Tibial artery (tissue), 4 donors: Measurements from ENCODE around the gene TIMM29.

ENCODE experiments used
- DNase-seq, 2 donors: peaks; one replicate each; pipeline ENCODE4 v3.0.0-alpha.2; 2019
- H3K27ac ChIP-seq, 2 donors: fragments of 200-600 bp; sonication (generic) in 1 of 2; 1 replicate in 1 of 2; 2 replicates in 1 of 2; pipeline ENCODE4 v1.5.1; 2018 to 2019; ENCODE audit warnings: mild to moderate bottlenecking in 1 of 2
- H3K27me3 ChIP-seq, 2 donors: fragments of 200-600 bp; sonication (generic) in 1 of 2; one replicate each; pipeline versions ENCODE4 v1.5.1 to v1.6.0; 2016 to 2019
- H3K36me3 ChIP-seq, 3 donors: fragments of 200-600 bp; sonication (generic) in 2 of 3; one replicate each; pipeline ENCODE4 v1.5.1; 2016 to 2019; ENCODE audit warnings: mild to moderate bottlenecking in 2 of 3
- H3K4me1 ChIP-seq, 4 donors: fragments of 200-600 bp; sonication (generic) in 2 of 4; 1 replicate in 3 of 4; 2 replicates in 1 of 4; pipeline ENCODE4 v1.5.1; 2016 to 2019
- H3K4me3 ChIP-seq, 2 donors: fragments of 200-600 bp; sonication (generic) in 1 of 2; 1 replicate in 1 of 2; 2 replicates in 1 of 2; pipeline ENCODE4 v1.5.1; 2018 to 2019; ENCODE audit warnings: mild to moderate bottlenecking in 2 of 2
- H3K9me3 ChIP-seq, 3 donors: fragments of 200-600 bp; sonication (generic) in 1 of 3; one replicate each; pipeline ENCODE4 v1.5.1; 2016 to 2019
- intact Hi-C: fragments of 100-400 bp; cut with DNase I; formaldehyde crosslinking; loops from one replicate; pipeline ENCODE4 v1.15.0; 2023; ENCODE audit warnings: low total_unique reads
- TF ChIP-seq, protein P1 (sequence below), 2 experiments: fragments of 200-600 bp in 1 of 2; fragments of 450-650 bp in 1 of 2; IDR thresholded peaks; one replicate each; pipeline ENCODE4 v1.5.1; 2017 to 2019; ENCODE audit warnings: antibody characterized with exemption in 2 of 2, mild to moderate bottlenecking in 1 of 2, moderate library complexity in 1 of 2

The TIMM29 gene

GRCh38 chr19:10894911-10895213, 33.7 kb upstream of the TIMM29 start:
- no peaks in the 10 kb centered on the region for H3K27me3 ChIP-seq
- H3K4me1 ChIP-seq = peaks cover 0 to 55% (median 16%) of the 10 kb centered on the region in 4 donors
- no peaks in the 10 kb centered on the region for H3K9me3 ChIP-seq
- no peak overlapping the region for H3K27ac ChIP-seq
- no peaks in the 10 kb centered on the region for H3K36me3 ChIP-seq
- no peak overlapping the region for H3K4me3 ChIP-seq
- intact Hi-C loops = no loop called here
- no peak for DNase-seq
- TF ChIP-seq, protein P1, sequence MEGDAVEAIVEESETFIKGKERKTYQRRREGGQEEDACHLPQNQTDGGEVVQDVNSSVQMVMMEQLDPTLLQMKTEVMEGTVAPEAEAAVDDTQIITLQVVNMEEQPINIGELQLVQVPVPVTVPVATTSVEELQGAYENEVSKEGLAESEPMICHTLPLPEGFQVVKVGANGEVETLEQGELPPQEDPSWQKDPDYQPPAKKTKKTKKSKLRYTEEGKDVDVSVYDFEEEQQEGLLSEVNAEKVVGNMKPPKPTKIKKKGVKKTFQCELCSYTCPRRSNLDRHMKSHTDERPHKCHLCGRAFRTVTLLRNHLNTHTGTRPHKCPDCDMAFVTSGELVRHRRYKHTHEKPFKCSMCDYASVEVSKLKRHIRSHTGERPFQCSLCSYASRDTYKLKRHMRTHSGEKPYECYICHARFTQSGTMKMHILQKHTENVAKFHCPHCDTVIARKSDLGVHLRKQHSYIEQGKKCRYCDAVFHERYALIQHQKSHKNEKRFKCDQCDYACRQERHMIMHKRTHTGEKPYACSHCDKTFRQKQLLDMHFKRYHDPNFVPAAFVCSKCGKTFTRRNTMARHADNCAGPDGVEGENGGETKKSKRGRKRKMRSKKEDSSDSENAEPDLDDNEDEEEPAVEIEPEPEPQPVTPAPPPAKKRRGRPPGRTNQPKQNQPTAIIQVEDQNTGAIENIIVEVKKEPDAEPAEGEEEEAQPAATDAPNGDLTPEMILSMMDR (IDR thresholded peaks at IDR 0.05) = no peak

- Histone ChIP-seq H3K9me3 (no peaks in the 10 kb centered on the region), H3K27me3 (no peaks in the 10 kb centered on the region), H3K4me1 (peaks cover 0 to 55% (median 16%) of the 10 kb centered on the region in 4 donors), H3K4me3 (no peak overlapping the region), H3K36me3 (no peaks in the 10 kb centered on the region), H3K27ac (no peak overlapping the region)
- intact Hi-C loops = no loop called here
- TF ChIP-seq, protein P1 (IDR thresholded peaks at IDR 0.05) = no peak
- no peak for DNase-seq
These were observed 33.2 kb upstream of the TIMM29 start for GRCh38 chr19:10895363-10895762.

DNA sequence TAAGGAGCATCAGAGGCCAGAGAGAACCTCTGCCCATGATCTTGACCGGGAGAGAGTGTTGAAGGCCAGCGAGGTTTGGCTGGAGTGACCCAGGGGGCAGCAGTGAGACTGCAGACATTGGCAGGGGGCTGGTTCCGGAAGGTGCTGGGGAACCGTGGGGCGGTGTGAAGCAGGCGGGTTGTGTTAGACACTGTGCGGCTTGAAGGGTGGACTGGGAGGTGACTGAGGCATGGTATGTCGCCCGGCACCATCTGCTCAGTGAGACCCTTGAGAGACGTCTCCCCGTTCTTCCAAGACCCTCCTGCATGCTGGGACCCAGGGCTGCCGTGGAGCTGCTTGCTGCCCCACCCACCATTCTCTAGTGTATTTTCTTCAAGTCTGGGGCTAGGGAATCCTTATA, 32.7 kb upstream of the TIMM29 start:
- Histone ChIP-seq H3K27me3 (no peaks in the 10 kb centered on the region), H3K27ac (no peak overlapping the region), H3K9me3 (no peaks in the 10 kb centered on the region), H3K36me3 (no peaks in the 10 kb centered on the region), H3K4me3 (no peak overlapping the region), H3K4me1 (peaks cover 0 to 53% (median 17%) of the 10 kb centered on the region in 4 donors)
- DNase-seq = no peak
- TF ChIP-seq, protein P1 (IDR thresholded peaks at IDR 0.05) = no peak
- intact Hi-C loops = no loop called here

DNA sequence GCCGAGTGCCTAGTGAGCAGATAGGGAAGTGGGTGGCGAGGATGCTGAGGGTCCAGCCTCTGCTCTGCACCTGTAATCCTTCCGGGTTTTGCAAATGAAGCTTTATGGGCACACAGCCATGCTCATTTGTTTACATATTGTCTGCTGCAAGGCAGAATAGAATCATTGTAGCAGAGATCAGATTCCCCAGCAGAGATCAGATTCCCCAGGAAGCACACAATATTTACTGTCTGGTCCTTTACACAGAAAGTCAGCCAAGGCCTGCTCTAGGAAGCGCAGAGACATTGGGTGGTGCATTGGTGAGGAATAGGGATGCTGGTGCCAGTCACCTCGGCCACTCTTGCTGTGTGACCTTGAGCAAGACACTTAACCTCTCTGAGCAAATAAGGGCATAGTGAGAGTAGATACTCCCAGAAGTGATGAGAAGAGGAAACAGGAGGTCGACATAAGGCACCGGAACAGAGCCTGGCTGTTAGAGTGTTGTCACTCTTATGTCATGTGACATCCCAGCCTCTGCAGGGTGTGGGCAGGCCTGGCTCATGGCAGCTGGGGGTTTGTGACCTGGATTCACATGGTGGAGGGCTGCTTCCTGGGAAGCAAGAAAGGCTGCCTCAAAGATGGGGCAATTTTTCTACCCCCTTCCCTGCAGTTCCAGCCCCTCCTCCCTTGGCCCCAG, 31.6 kb upstream of the TIMM29 start:
- Histone ChIP-seq H3K27ac (no peak overlapping the region), H3K27me3 (no peaks in the 10 kb centered on the region), H3K36me3 (no peaks in the 10 kb centered on the region), H3K4me3 (no peak overlapping the region), H3K9me3 (no peaks in the 10 kb centered on the region), H3K4me1 (peaks cover 0 to 51% (median 20%) of the 10 kb centered on the region in 4 donors)
- DNase-seq = no peak
- TF ChIP-seq, protein P1 (IDR thresholded peaks at IDR 0.05) = no peak
- intact Hi-C loops = no loop called here

DNA sequence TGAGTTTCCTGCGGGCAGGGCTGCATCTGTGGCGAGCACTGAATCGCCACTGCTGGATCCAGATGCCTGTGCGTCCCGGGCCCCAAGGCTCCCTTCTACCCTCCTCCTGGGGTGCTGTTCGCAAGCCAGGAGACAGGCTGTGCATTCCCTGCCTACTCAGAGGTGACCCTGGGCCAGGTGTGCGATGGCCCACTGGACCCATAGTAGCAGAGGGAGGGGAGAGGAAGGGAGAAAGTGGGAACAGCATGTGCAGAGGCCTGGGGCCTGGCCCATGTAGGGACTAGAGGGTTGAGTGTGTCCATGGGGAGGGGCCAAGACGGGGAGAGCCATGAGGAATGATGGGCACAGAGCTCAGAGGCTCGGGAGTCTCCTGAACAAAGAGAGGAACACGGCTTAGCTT, 30.0 kb upstream of the TIMM29 start:
- Histone ChIP-seq H3K4me3 (no peak overlapping the region), H3K9me3 (no peaks in the 10 kb centered on the region), H3K4me1 (peaks cover 0 to 48% (median 23%) of the 10 kb centered on the region in 4 donors), H3K27ac (peak overlapping the region in 1 of 2 donors; percentile 31), H3K36me3 (no peaks in the 10 kb centered on the region), H3K27me3 (no peaks in the 10 kb centered on the region)
- TF ChIP-seq, protein P1 (IDR thresholded peaks at IDR 0.05) = no peak
- intact Hi-C loops = no loop called here
- no peak for DNase-seq
